Activated CD8-positive, alpha-beta T cell treated with anti-CD3 and anti-CD28 coated beads for 36 hours (primary cell): ENCODE data around the gene CFLAR. TPM values are rescaled to one million over a fixed set of nuclear protein-coding genes. Genes with fewer than 3 reads are reported as not detected.
"Not testable (repeated sequence)": the region's sequence is repeated elsewhere in the genome, so short reads cannot be mapped to it uniquely, and the experiment has no call there.

Experiments
- ATAC-seq: fragments of 200-7000 bp; cut with Tn5 transposase; one replicate; pipeline ENCODE4 v1.10.0; 2021; ENCODE audit warnings: mild to moderate bottlenecking, moderate library complexity
- CTCF ChIA-PET: fragments of 350-600 bp; sonication (Branson Sonifier 250); formaldehyde crosslinking; loops from one replicate; lab custom pipeline; 2021; ENCODE audit warnings: antibody characterized with exemption; lab: Charles Lee
- POLR2A ChIA-PET: fragments of 350-600 bp; sonication (Branson Sonifier 250); formaldehyde crosslinking; loops from one replicate; lab custom pipeline; 2021; ENCODE audit warnings: antibody characterized with exemption; lab: Charles Lee
- DNase-seq: peaks from one replicate; pipeline ENCODE4 v3.0.0-alpha.2; 2020
- H3K27ac Mint-ChIP-seq: one replicate; pipeline ENCODE4 v1.8.0; 2021; ENCODE audit warnings: mild to moderate bottlenecking, mixed read lengths
- H3K27me3 Mint-ChIP-seq: one replicate; pipeline ENCODE4 v1.8.0; 2021; ENCODE audit warnings: mixed read lengths
- H3K36me3 Mint-ChIP-seq: one replicate; pipeline ENCODE4 v1.8.0; 2021; ENCODE audit warnings: low read depth, mixed read lengths
- H3K4me1 Mint-ChIP-seq: one replicate; pipeline ENCODE4 v1.8.0; 2021; ENCODE audit warnings: low read depth, mixed read lengths
- H3K4me3 Mint-ChIP-seq: one replicate; pipeline ENCODE4 v1.8.0; 2021; ENCODE audit warnings: mild to moderate bottlenecking, moderate library complexity, mixed read lengths
- H3K9me3 Mint-ChIP-seq: one replicate; pipeline ENCODE4 v1.8.0; 2021; ENCODE audit warnings: mixed read lengths
- intact Hi-C: fragments of 100-400 bp; cut with micrococcal nuclease; formaldehyde crosslinking; loops from one replicate; pipeline ENCODE4 v1.10.0; 2022
- total RNA-seq, 2 experiments: library from RNA; stranded (reverse); gene quantifications; one replicate each; pipeline ENCODE4 v1.2.3, GENCODE V29; 2021
- TF ChIP-seq, protein P1 (sequence below): fragments of 200-600 bp; IDR thresholded peaks from one replicate; pipeline ENCODE4 v1.8.0; 2022; ENCODE audit warnings: antibody characterized with exemption, mild to moderate bottlenecking

The CFLAR gene
- total RNA-seq, 2 experiments from 2014 or later: 222 to 229 TPM

DNA sequence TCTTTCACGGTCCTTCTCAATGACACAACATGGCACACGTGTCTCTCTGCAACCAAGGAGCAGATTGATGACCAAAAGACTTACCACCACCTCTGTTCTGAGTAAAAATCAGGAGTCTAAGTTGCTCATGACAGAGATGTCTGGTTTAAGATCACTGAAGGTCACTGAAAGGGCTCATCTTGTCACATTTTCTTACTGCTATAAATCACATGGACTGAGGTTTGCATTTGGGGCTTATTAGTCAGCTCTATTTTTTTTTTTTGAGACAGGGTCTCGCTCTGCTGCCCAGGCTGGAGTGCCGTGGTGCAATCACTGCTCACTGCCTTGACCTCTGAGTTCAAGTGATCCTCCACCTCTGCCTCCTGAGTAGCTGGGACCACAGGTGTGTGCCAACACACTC, 19.4 kb downstream of the CFLAR start:
- intact Hi-C loops: no loop called here
- TF ChIP-seq, protein P1, sequence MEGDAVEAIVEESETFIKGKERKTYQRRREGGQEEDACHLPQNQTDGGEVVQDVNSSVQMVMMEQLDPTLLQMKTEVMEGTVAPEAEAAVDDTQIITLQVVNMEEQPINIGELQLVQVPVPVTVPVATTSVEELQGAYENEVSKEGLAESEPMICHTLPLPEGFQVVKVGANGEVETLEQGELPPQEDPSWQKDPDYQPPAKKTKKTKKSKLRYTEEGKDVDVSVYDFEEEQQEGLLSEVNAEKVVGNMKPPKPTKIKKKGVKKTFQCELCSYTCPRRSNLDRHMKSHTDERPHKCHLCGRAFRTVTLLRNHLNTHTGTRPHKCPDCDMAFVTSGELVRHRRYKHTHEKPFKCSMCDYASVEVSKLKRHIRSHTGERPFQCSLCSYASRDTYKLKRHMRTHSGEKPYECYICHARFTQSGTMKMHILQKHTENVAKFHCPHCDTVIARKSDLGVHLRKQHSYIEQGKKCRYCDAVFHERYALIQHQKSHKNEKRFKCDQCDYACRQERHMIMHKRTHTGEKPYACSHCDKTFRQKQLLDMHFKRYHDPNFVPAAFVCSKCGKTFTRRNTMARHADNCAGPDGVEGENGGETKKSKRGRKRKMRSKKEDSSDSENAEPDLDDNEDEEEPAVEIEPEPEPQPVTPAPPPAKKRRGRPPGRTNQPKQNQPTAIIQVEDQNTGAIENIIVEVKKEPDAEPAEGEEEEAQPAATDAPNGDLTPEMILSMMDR: no peak
- DNase-seq (no peak), ATAC-seq (no peak)
- no peaks in the 10 kb centered on the region for H3K27me3 Mint-ChIP-seq
- peak overlapping the region; percentile 88 for H3K27ac Mint-ChIP-seq
- no peaks in the 10 kb centered on the region for H3K9me3 Mint-ChIP-seq
- peak overlapping the region; percentile 54 for H3K4me3 Mint-ChIP-seq
- ChIA-PET CTCF (interaction anchor here (0.7 to 1.4 kb wide), 5 partner anchors 9 to 97 kb away, joined by 3 to 5 read pairs (median 3); no protein-coding TSS in a partner anchor), POLR2A (interaction anchor here (0.6 to 2.0 kb wide), 5 partner anchors 9 to 25 kb away, joined by 3 to 6 read pairs (median 4); no protein-coding TSS in a partner anchor)
- peaks cover 65% of the 10 kb centered on the region for H3K4me1 Mint-ChIP-seq
- H3K36me3 Mint-ChIP-seq: peaks cover 90% of the 10 kb centered on the region

GRCh38 chr2:201136889-201137321, 20.9 kb downstream of the CFLAR start:
- Mint-ChIP-seq H3K36me3 (peaks cover 86% of the 10 kb centered on the region), H3K27ac (peak overlapping the region; percentile 88), H3K4me3 (no peak overlapping the region), H3K27me3 (no peaks in the 10 kb centered on the region), H3K9me3 (no peaks in the 10 kb centered on the region), H3K4me1 (peaks cover 68% of the 10 kb centered on the region)
- ATAC-seq (no peak), DNase-seq (no peak)
- POLR2A ChIA-PET: interaction anchor here (1.1 kb wide), 1 partner anchor 11 kb away, joined by 5 read pairs; no protein-coding TSS in a partner anchor
- TF ChIP-seq, protein P1: no peak
- CTCF ChIA-PET: interaction anchor here (2.1 kb wide), 1 partner anchor 95 kb away, joined by 6 read pairs; no protein-coding TSS in a partner anchor
- intact Hi-C loops: no loop called here

DNA sequence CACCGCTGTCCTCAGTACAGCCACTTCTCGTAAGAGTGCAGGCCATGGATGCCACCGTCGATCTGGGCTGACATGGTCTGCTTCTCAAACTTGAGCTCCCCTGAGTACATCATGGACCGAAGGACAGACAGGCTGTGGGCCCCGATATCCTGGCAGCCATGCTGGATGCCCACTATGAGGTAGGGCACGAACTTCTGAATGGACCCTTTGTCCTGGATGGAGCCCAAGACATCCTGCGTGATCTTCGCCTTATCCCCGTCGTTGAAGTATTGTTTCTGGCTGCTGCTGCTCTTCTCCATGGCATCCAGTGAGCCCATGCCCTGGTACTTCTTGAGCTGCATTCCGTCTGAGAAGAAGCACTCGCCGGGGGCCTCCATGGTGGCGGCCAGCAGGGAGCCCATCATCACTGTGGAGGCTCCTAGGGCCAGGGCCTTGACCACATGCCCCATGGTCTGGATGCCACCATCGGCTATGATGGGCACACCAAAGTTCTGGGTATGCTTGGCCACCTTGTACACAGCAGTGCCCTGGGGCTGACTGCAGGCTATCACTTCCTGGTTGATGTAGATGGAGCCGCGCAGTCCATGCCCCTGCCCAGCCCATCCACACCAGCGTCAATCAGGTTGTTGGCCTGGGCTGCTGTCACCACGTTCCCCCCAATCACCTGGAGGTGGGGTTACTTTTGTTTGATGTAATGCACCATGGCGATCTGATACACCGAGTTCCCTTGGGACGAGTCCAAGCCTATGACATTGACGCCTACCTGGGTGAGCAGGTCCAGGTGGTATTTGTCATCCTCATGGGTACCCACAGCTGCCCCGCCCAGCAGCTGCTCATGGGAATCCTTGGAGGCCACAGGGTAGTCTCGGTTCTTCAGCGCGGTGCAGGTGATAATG, 21.8 kb downstream of the CFLAR start:
- no peak for ATAC-seq
- Mint-ChIP-seq H3K4me3 (no peak overlapping the region), H3K27ac (peak overlapping the region; percentile 57), H3K4me1 (peaks cover 62% of the 10 kb centered on the region), H3K27me3 (no peaks in the 10 kb centered on the region), H3K36me3 (peaks cover 77% of the 10 kb centered on the region), H3K9me3 (no peaks in the 10 kb centered on the region)
- TF ChIP-seq, protein P1: no peak
- DNase-seq: no peak
- POLR2A ChIA-PET: interaction anchor here (1.1 kb wide), 1 partner anchor 10 kb away, joined by 5 read pairs; no protein-coding TSS in a partner anchor
- intact Hi-C loops: no loop called here
- CTCF ChIA-PET: interaction anchor here (1.1 to 2.1 kb wide), 2 partner anchors 21 to 94 kb away, joined by 3 to 6 read pairs; no protein-coding TSS in a partner anchor

- peaks cover 55% of the 10 kb centered on the region for H3K4me1 Mint-ChIP-seq
- intact Hi-C loops: no loop called here
Measured at GRCh38 chr2:201138401-201138970, 22.5 kb downstream of the CFLAR start.

DNA sequence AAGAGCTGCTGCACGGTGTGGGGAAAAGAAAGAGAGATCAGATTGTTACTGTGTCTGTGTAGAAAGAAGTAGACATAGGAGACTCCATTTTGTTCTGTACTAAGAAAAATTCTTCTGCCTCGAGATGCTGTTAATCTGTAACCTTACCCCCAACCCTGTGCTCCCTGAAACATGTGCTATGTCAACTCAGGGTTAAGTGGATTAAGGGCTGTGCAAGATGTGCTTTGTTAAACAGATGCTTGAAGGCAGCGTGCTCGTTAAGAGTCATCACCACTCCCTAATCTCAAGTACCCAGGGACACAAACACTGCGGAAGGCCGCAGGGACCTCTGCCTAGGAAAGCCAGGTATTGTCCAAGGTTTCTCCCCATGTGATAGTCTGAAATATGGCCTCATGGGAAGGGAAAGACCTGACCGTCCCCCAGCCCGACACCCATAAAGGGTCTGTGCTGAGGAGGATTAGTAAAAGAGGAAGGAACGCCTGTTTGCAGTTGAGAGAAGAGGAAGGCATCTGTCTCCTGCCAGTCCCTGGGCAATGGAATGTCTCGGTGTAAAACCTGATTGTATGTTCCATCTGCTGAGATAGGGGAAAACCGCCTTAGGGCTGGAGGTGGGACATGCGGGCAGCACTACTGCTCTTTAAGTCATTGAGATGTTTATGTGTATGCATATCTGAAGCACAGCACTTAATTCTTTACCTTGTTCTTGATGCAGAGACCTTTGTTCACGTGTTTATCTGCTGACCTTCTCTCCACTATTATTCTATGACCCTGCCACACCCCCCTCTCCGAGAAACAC, 23.2 kb downstream of the CFLAR start:
- ATAC-seq, intact Hi-C loops, H3K4me3 Mint-ChIP-seq, CTCF ChIA-PET, H3K27me3 Mint-ChIP-seq, H3K9me3 Mint-ChIP-seq, DNase-seq, POLR2A ChIA-PET: not testable (repeated sequence)
- Mint-ChIP-seq H3K27ac (peak overlapping the region; percentile 46), H3K36me3 (peaks cover 68% of the 10 kb centered on the region), H3K4me1 (peaks cover 54% of the 10 kb centered on the region)

More at GRCh38 chr2:201138401-201138970, 22.5 kb downstream of the CFLAR start:
- CTCF ChIA-PET: no interaction called here
- Mint-ChIP-seq H3K4me3 (peak overlapping the region; percentile 3), H3K9me3 (no peaks in the 10 kb centered on the region), H3K36me3 (peaks cover 72% of the 10 kb centered on the region), H3K27ac (peak overlapping the region; percentile 46), H3K27me3 (no peaks in the 10 kb centered on the region)
- TF ChIP-seq, protein P1: no peak
- POLR2A ChIA-PET: no interaction called here
- ATAC-seq (no peak), DNase-seq (no peak)
